NOMO-1 (cell line): ENCODE measurements around the gene ENPP3.

Experiments used
- DNase-seq, 2 experiments: peaks; one replicate each; lab custom pipeline; 2025; ENCODE audit not compliant: unreplicated experiment in 2 of 2; lab: John Stamatoyannopoulos, UW

ENPP3 gene

GRCh38 chr6:131791476-131791875, 154.4 kb downstream of the ENPP3 start:
- no peak for DNase-seq

- no peak for DNase-seq
Measured at GRCh38 chr6:131792091-131792496, 155.0 kb downstream of the ENPP3 start.

GRCh38 chr6:131795366-131795765, 158.3 kb downstream of the ENPP3 start:
- no peak for DNase-seq
